GM21825 (cell line): ENCODE results near the gene ADGRL4.
"Not testable (repeated sequence)": the region's sequence is repeated elsewhere in the genome, so short reads cannot be mapped to it uniquely, and the experiment has no call there.

Experiments used
- ATAC-seq: cut with Tn5 transposase; IDR thresholded peaks from one replicate; pipeline ENCODE4 v1.9.1; 2021; ENCODE audit warnings: mild to moderate bottlenecking, moderate library complexity; ENCODE audit not compliant: unreplicated experiment

ADGRL4 gene

GRCh38 chr1:79006564-79006963, at the start of gene ADGRL4:
TSS of gene ADGRL4 (minus strand) at chr1:79006730. CDS start at chr1:79006654, 76 bp downstream.
- ATAC-seq, result no peak

GRCh38 chr1:79055856-79056255, 49.3 kb upstream of the ADGRL4 start:
- no peak for ATAC-seq

- ATAC-seq, result peak; percentile 98
These were observed 46.4 kb upstream of the ADGRL4 start for GRCh38 chr1:79052829-79053449.

- no peak for ATAC-seq
These were observed 38.6 kb upstream of the ADGRL4 start for GRCh38 chr1:79044974-79045650.

- no peak for ATAC-seq
These were observed 37.0 kb upstream of the ADGRL4 start for GRCh38 chr1:79043506-79043905.

- ATAC-seq, result no peak
These were observed 36.0 kb upstream of the ADGRL4 start for GRCh38 chr1:79042539-79042938.

- peak; percentile 67 for ATAC-seq
These were observed 35.6 kb upstream of the ADGRL4 start for GRCh38 chr1:79042117-79042516.

GRCh38 chr1:79041666-79042065, 35.1 kb upstream of the ADGRL4 start:
- ATAC-seq, result no peak

GRCh38 chr1:79040424-79041082, 34.0 kb upstream of the ADGRL4 start:
- ATAC-seq, result peak; percentile 78

GRCh38 chr1:79037085-79037484, 30.6 kb upstream of the ADGRL4 start:
- ATAC-seq, result no peak

- no peak for ATAC-seq
These were observed 6.0 kb upstream of the ADGRL4 start for GRCh38 chr1:79012500-79012899.

GRCh38 chr1:79010589-79010988, 4.1 kb upstream of the ADGRL4 start:
- ATAC-seq, result no peak

- ATAC-seq, result no peak
These were observed 585 bp downstream of the ADGRL4 start for GRCh38 chr1:79005945-79006344.

- no peak for ATAC-seq
These were observed 1.6 kb downstream of the ADGRL4 start for GRCh38 chr1:79004916-79005315.

- ATAC-seq, result no peak
These were observed 9.7 kb downstream of the ADGRL4 start for GRCh38 chr1:78996791-78997190.

GRCh38 chr1:78987042-78987441, 19.5 kb downstream of the ADGRL4 start:
- ATAC-seq, result no peak

GRCh38 chr1:78980511-78980910, 26.0 kb downstream of the ADGRL4 start:
- ATAC-seq, result no peak

- no peak for ATAC-seq
These were observed 33.8 kb downstream of the ADGRL4 start for GRCh38 chr1:78972723-78973122.

GRCh38 chr1:78967091-78967490, 39.4 kb downstream of the ADGRL4 start:
- not testable (repeated sequence) for ATAC-seq

- ATAC-seq, result no peak
These were observed 47.8 kb downstream of the ADGRL4 start for GRCh38 chr1:78958711-78959110.

GRCh38 chr1:78950826-78951225, 55.7 kb downstream of the ADGRL4 start:
- ATAC-seq, result no peak

GRCh38 chr1:78949227-78949626, 57.3 kb downstream of the ADGRL4 start:
- ATAC-seq, result no peak
